ENCODE measurements around the gene CHCHD4.

DNA sequence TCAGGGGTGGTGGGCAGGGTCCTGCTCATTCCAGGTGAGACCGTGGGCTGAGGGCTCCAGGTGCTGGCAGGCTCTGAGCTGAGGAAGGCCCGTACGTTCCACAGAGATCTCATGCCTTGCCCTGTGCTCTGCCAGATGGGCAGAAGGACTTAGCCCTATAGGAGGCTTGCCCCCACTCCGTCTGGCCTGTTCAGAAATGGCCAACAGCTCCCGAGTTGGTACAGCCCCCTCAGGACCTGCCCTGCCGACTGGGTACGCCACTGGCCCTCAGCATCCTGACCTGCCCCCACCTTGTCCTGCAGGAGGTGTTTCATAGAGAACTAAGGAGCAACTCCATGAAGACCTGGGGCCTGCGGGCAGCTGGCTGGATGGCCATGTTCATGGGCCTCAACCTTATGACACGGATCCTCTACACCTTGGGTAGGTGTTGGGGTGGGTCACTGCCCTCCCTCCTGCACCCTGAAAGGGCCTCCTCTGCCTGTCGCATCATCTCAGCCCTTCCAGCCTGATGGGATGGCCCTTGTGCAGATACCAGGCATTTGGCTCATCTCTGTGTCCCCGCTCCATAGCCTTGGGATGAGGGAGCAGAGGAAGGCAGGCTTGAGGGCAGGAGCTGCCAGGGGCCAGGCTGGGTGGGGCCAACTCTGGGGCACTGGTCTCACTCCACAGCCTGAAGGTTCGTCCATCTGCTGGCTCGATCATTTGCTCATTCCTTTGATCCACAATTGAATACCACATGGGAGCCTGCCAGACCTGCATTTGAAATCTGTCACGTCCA is 14.4 kb upstream of the CHCHD4 start:
- TF ChIP-seq GATA3 (IDR thresholded peaks at IDR 0.05; ENCODE audit: low read depth, low read length) (no peak), GATA2 (IDR thresholded peaks at IDR 0.05; ENCODE audit: low read depth, low read length) (no peak)

Measured in SH-SY5Y (cell line).